ENCODE results near the gene OR9G1. TPM values are rescaled to one million over a fixed set of nuclear protein-coding genes. Genes with fewer than 3 reads are reported as not detected.
"Not testable (repeated sequence)": the region's sequence is repeated elsewhere in the genome, so short reads cannot be mapped to it uniquely, and the experiment has no call there.

OR9G1 gene
- total RNA-seq (not detected), total RNA-seq (0 reads per million in 2 donors)

GRCh38 chr11:56698795-56699194 lies at the start of gene OR9G1:
Gene OR9G1, plus strand, starts transcription at chr11:56699095. Its CDS starts 1,293 bp downstream, at chr11:56700388.
- H3K4me1 Mint-ChIP-seq = no peaks in the 10 kb centered on the region
- DNase-seq = no peak
- H3K4me3 Mint-ChIP-seq = no peak within 1 kb of the TSS
- H3K36me3 Mint-ChIP-seq (ENCODE audit: low read depth) = no peaks in the 10 kb centered on the region
- no peaks in the 10 kb centered on the region for H3K27me3 Mint-ChIP-seq
- H3K27ac Mint-ChIP-seq = no peak within 1 kb of the TSS
- no peak for ATAC-seq
- no peaks in the 10 kb centered on the region for H3K9me3 ChIP-seq (ENCODE audit: control insufficient read depth, low read length, poor library complexity, severe bottlenecking)

GRCh38 chr11:56659755-56660154 lies 39.1 kb upstream of the OR9G1 start:
- no peak for ATAC-seq
- Mint-ChIP-seq H3K4me1 (no peaks in the 10 kb centered on the region), H3K4me3 (no peak overlapping the region), H3K27me3 (no peaks in the 10 kb centered on the region), H3K27ac (no peak overlapping the region), H3K36me3 (ENCODE audit: low read depth) (no peaks in the 10 kb centered on the region)
- DNase-seq = no peak
- H3K9me3 ChIP-seq (ENCODE audit: control insufficient read depth, low read length, poor library complexity, severe bottlenecking) = no peaks in the 10 kb centered on the region

GRCh38 chr11:56663386-56663785 lies 35.5 kb upstream of the OR9G1 start, which contains the start of gene OR5AR1:
Gene OR5AR1, plus strand, starts transcription at chr11:56663686. Its CDS starts 0 bp downstream, at chr11:56663686.
- no peak within 1 kb of the TSS for H3K27ac Mint-ChIP-seq

GRCh38 chr11:56670984-56671383 lies 27.9 kb upstream of the OR9G1 start:
- Mint-ChIP-seq H3K4me3 (no peak overlapping the region), H3K4me1 (no peaks in the 10 kb centered on the region), H3K27me3 (no peaks in the 10 kb centered on the region), H3K27ac (no peak overlapping the region), H3K36me3 (ENCODE audit: low read depth) (no peaks in the 10 kb centered on the region)
- no peak for DNase-seq
- ATAC-seq = no peak
- no peaks in the 10 kb centered on the region for H3K9me3 ChIP-seq (ENCODE audit: control insufficient read depth, low read length, poor library complexity, severe bottlenecking)

More at GRCh38 chr11:56663386-56663785, 35.5 kb upstream of the OR9G1 start, which contains the start of gene OR5AR1:
- no peaks in the 10 kb centered on the region for H3K36me3 Mint-ChIP-seq (ENCODE audit: low read depth)
- H3K27me3 Mint-ChIP-seq = no peaks in the 10 kb centered on the region
- no peak for DNase-seq
- no peak within 1 kb of the TSS for H3K4me3 Mint-ChIP-seq
- H3K4me1 Mint-ChIP-seq = no peaks in the 10 kb centered on the region
- H3K9me3 ChIP-seq (ENCODE audit: control insufficient read depth, low read length, poor library complexity, severe bottlenecking) = no peaks in the 10 kb centered on the region
- no peak for ATAC-seq

- no peaks in the 10 kb centered on the region for H3K27me3 Mint-ChIP-seq
- no peak overlapping the region for H3K4me3 Mint-ChIP-seq
- ATAC-seq = no peak
- no peaks in the 10 kb centered on the region for H3K9me3 ChIP-seq (ENCODE audit: control insufficient read depth, low read length, poor library complexity, severe bottlenecking)
- no peak overlapping the region for H3K27ac Mint-ChIP-seq
- DNase-seq = no peak
- no peaks in the 10 kb centered on the region for H3K4me1 Mint-ChIP-seq
- no peaks in the 10 kb centered on the region for H3K36me3 Mint-ChIP-seq (ENCODE audit: low read depth)
Measured at GRCh38 chr11:56688554-56689100, 10.3 kb upstream of the OR9G1 start.

- not testable (repeated sequence) for H3K36me3 Mint-ChIP-seq (ENCODE audit: low read depth); H3K4me1 Mint-ChIP-seq; ATAC-seq; H3K4me3 Mint-ChIP-seq; H3K27me3 Mint-ChIP-seq; H3K27ac Mint-ChIP-seq; H3K9me3 ChIP-seq (ENCODE audit: control insufficient read depth, low read length, poor library complexity, severe bottlenecking); DNase-seq
Measured at GRCh38 chr11:56691179-56691578, 7.7 kb upstream of the OR9G1 start.

- ATAC-seq (no peak), DNase-seq (no peak)
- H3K4me3 Mint-ChIP-seq = no peak overlapping the region
- no peaks in the 10 kb centered on the region for H3K27me3 Mint-ChIP-seq
- no peaks in the 10 kb centered on the region for H3K9me3 ChIP-seq (ENCODE audit: control insufficient read depth, low read length, poor library complexity, severe bottlenecking)
- no peak overlapping the region for H3K27ac Mint-ChIP-seq
- H3K4me1 Mint-ChIP-seq = no peaks in the 10 kb centered on the region
- no peaks in the 10 kb centered on the region for H3K36me3 Mint-ChIP-seq (ENCODE audit: low read depth)
Measured at GRCh38 chr11:56693428-56693827, 5.5 kb upstream of the OR9G1 start.

- DNase-seq (no peak), ATAC-seq (no peak)
- Mint-ChIP-seq H3K27me3 (no peaks in the 10 kb centered on the region), H3K27ac (no peak overlapping the region), H3K4me3 (no peak overlapping the region), H3K36me3 (ENCODE audit: low read depth) (no peaks in the 10 kb centered on the region), H3K4me1 (no peaks in the 10 kb centered on the region)
- no peaks in the 10 kb centered on the region for H3K9me3 ChIP-seq (ENCODE audit: control insufficient read depth, low read length, poor library complexity, severe bottlenecking)
Measured at GRCh38 chr11:56700242-56700913, 1.5 kb downstream of the OR9G1 start.

GRCh38 chr11:56700914-56701485 lies 2.1 kb downstream of the OR9G1 start:
- no peaks in the 10 kb centered on the region for H3K4me1 Mint-ChIP-seq
- H3K36me3 Mint-ChIP-seq (ENCODE audit: low read depth) = no peaks in the 10 kb centered on the region
- no peak overlapping the region for H3K27ac Mint-ChIP-seq
- no peaks in the 10 kb centered on the region for H3K9me3 ChIP-seq (ENCODE audit: control insufficient read depth, low read length, poor library complexity, severe bottlenecking)
- no peaks in the 10 kb centered on the region for H3K27me3 Mint-ChIP-seq
- ATAC-seq (no peak), DNase-seq (no peak)
- no peak overlapping the region for H3K4me3 Mint-ChIP-seq

GRCh38 chr11:56705784-56706396 lies 7.0 kb downstream of the OR9G1 start:
- no peaks in the 10 kb centered on the region for H3K9me3 ChIP-seq (ENCODE audit: control insufficient read depth, low read length, poor library complexity, severe bottlenecking)
- no peaks in the 10 kb centered on the region for H3K36me3 Mint-ChIP-seq (ENCODE audit: low read depth)
- no peaks in the 10 kb centered on the region for H3K27me3 Mint-ChIP-seq
- DNase-seq = no peak
- H3K4me1 Mint-ChIP-seq = no peaks in the 10 kb centered on the region
- no peak overlapping the region for H3K4me3 Mint-ChIP-seq
- no peak for ATAC-seq
- H3K27ac Mint-ChIP-seq = no peak overlapping the region

GRCh38 chr11:56706486-56706885 lies 7.6 kb downstream of the OR9G1 start:
- ATAC-seq (no peak), DNase-seq (no peak)
- no peaks in the 10 kb centered on the region for H3K9me3 ChIP-seq (ENCODE audit: control insufficient read depth, low read length, poor library complexity, severe bottlenecking)
- Mint-ChIP-seq H3K27ac (no peak overlapping the region), H3K36me3 (ENCODE audit: low read depth) (no peaks in the 10 kb centered on the region), H3K4me1 (no peaks in the 10 kb centered on the region), H3K27me3 (no peaks in the 10 kb centered on the region), H3K4me3 (no peak overlapping the region)

- ATAC-seq (no peak), DNase-seq (no peak)
- Mint-ChIP-seq H3K27ac (no peak overlapping the region), H3K36me3 (ENCODE audit: low read depth) (no peaks in the 10 kb centered on the region), H3K4me1 (no peaks in the 10 kb centered on the region), H3K4me3 (no peak overlapping the region), H3K27me3 (no peaks in the 10 kb centered on the region)
- H3K9me3 ChIP-seq (ENCODE audit: control insufficient read depth, low read length, poor library complexity, severe bottlenecking) = no peaks in the 10 kb centered on the region
Measured at GRCh38 chr11:56714206-56714605, 15.3 kb downstream of the OR9G1 start.

GRCh38 chr11:56716379-56716854 lies 17.5 kb downstream of the OR9G1 start:
- H3K4me1 Mint-ChIP-seq = no peaks in the 10 kb centered on the region
- no peak overlapping the region for H3K27ac Mint-ChIP-seq
- no peaks in the 10 kb centered on the region for H3K36me3 Mint-ChIP-seq (ENCODE audit: low read depth)
- no peak for ATAC-seq
- no peak for DNase-seq
- no peak overlapping the region for H3K4me3 Mint-ChIP-seq
- no peaks in the 10 kb centered on the region for H3K27me3 Mint-ChIP-seq
- H3K9me3 ChIP-seq (ENCODE audit: control insufficient read depth, low read length, poor library complexity, severe bottlenecking) = no peaks in the 10 kb centered on the region

Measured in T-helper 17 cell (primary cell).